PC-3 (cell line): ENCODE data around the gene KRTAP10-5. TPM values are rescaled to one million over a fixed set of nuclear protein-coding genes. Genes with fewer than 3 reads are reported as not detected.

Experiments used
- ATAC-seq: fragments of 200-7000 bp; cut with Tn5 transposase; 2 replicates; pipeline ENCODE4 v1.9.1; 2020; ENCODE audit warnings: mild to moderate bottlenecking, moderate library complexity
- BruUV-seq: library from RNA; stranded (reverse); fragments of 400-500 nt; replicated peaks from 2 replicates; lab custom pipeline; 2021; lab: Mats Ljungman, UMichigan
- CTCF ChIA-PET: fragments of 300-600 bp; sonication (Branson Sonifier 250); formaldehyde crosslinking; loops from one replicate; lab custom pipeline; 2022; ENCODE audit warnings: antibody characterized with exemption; lab: Charles Lee
- POLR2A ChIA-PET: fragments of 300-600 bp; sonication (Branson Sonifier 250); formaldehyde crosslinking; loops from one replicate; lab custom pipeline; 2022; ENCODE audit warnings: antibody characterized with exemption; ENCODE audit not compliant: unreplicated experiment; lab: Charles Lee
- DNase-seq: peaks from one replicate; pipeline ENCODE4 v3.0.0-alpha.2; 2015
- H2AFZ ChIP-seq: fragments of 300-600 bp; sonication (generic); 2 replicates; pipeline ENCODE4 v1.6.0; 2016; ENCODE audit warnings: antibody characterized with exemption, low read length
- H3F3A ChIP-seq: fragments of 300-600 bp; sonication (generic); one replicate; pipeline ENCODE4 v1.6.0; 2017; ENCODE audit warnings: antibody characterized with exemption, low read length, control low read depth, mild to moderate bottlenecking; ENCODE audit not compliant: unreplicated experiment
- H3K27ac ChIP-seq: fragments of 300-600 bp; sonication (generic); 2 replicates; pipeline ENCODE4 v1.5.1; 2016; ENCODE audit warnings: mild to moderate bottlenecking, low read length
- H3K27me3 ChIP-seq: fragments of 300-600 bp; sonication (generic); 2 replicates; pipeline ENCODE4 v1.6.1; 2016; ENCODE audit warnings: low read length, mixed read lengths
- H3K36me3 ChIP-seq: fragments of 300-600 bp; sonication (generic); 2 replicates; pipeline ENCODE4 v1.6.1; 2016; ENCODE audit warnings: low read depth, mixed run types, low read length, mixed read lengths
- H3K4me1 ChIP-seq: fragments of 300-600 bp; sonication (generic); 2 replicates; pipeline ENCODE4 v1.5.1; 2016; ENCODE audit warnings: low read length; ENCODE audit not compliant: insufficient read depth
- H3K4me2 ChIP-seq: fragments of 300-600 bp; sonication (generic); 2 replicates; pipeline ENCODE4 v1.6.0; 2016; ENCODE audit warnings: low read length
- H3K4me3 ChIP-seq: fragments of 300-600 bp; sonication (generic); 2 replicates; pipeline ENCODE4 v1.5.1; 2016; ENCODE audit warnings: mild to moderate bottlenecking, low read length, mixed read lengths
- H3K79me2 ChIP-seq: fragments of 300-600 bp; sonication (generic); 2 replicates; pipeline ENCODE4 v1.6.1; 2017; ENCODE audit warnings: low read length, mixed read lengths
- H3K9ac ChIP-seq: fragments of 300-600 bp; sonication (generic); 2 replicates; pipeline ENCODE4 v1.6.0; 2016; ENCODE audit warnings: mild to moderate bottlenecking, low read length
- H3K9me2 ChIP-seq: fragments of 300-600 bp; sonication (generic); replicated peaks from 2 replicates; pipeline ENCODE4 v1.6.1; 2016; ENCODE audit warnings: mixed run types, low read length, mixed read lengths
- H3K9me3 ChIP-seq: fragments of 300-600 bp; sonication (generic); 2 replicates; pipeline ENCODE4 v1.6.1; 2016; ENCODE audit warnings: low read length, mixed read lengths
- H4K20me1 ChIP-seq: fragments of 300-600 bp; sonication (generic); 2 replicates; pipeline ENCODE4 v1.6.1; 2016; ENCODE audit warnings: low read length, mixed read lengths
- CTCF ChIP-seq: fragments of 300-600 bp; sonication (generic); conservative IDR thresholded peaks from 2 replicates; pipeline ENCODE4 v1.5.1; 2017; ENCODE audit warnings: antibody characterized with exemption, low read depth, mild to moderate bottlenecking, low read length
- EZH2 ChIP-seq: fragments of 300-600 bp; sonication (generic); IDR thresholded peaks from one replicate; pipeline ENCODE4 v1.6.1; 2017; ENCODE audit warnings: antibody characterized with exemption, mild to moderate bottlenecking, low read length; ENCODE audit not compliant: unreplicated experiment
- EZH2phosphoT487 ChIP-seq: fragments of 300-600 bp; sonication (generic); IDR thresholded peaks from 2 replicates; pipeline ENCODE4 v1.6.1; 2018; ENCODE audit warnings: mild to moderate bottlenecking, antibody characterized with exemption, low read length, borderline replicate concordance
- intact Hi-C: fragments of 100-400 bp; cut with micrococcal nuclease; formaldehyde crosslinking; loops from 2 replicates; pipeline ENCODE4 v1.9.0; 2023
- total RNA-seq: library from RNA; depleted of rRNA; stranded (reverse); fragments of >200 nt; gene quantifications from 2 replicates; pipeline ENCODE4 v1.2.3, GENCODE V29; 2014

Gene KRTAP10-5
- total RNA-seq, 1 experiment from 2014 or later = not detected

DNA sequence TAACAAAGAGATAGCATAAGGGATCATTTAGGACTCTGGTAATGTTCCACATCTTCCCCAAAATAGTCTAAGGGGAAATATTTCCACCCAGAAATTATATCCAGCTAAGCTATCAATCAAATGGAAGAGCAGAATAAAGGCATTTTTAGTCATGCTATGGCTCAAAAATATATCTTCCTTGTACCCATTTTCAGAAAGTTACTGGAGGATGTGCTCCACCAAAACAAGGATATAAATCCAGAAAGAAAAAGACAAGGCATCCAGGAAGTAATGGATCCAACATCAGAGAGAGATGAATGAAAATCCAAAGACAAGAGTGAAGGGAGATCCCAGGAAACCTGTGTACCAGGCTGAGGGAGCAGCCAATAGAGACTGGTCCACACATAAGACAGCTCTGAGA, 28.8 kb upstream of the KRTAP10-5 start:
- Histone ChIP-seq H3K9me3 (0 out of 2 replicates have a peak, but pooled peaks cover 3% of the 10 kb centered on the region), H3K79me2 (no peaks in the 10 kb centered on the region), H3K9me2 (no peaks in the 10 kb centered on the region), H3K9ac (no peak overlapping the region), H3K4me3 (no peak overlapping the region), H2AFZ (no peak overlapping the region), H4K20me1 (no peaks in the 10 kb centered on the region), H3K27me3 (no peaks in the 10 kb centered on the region), H3K4me2 (no peak overlapping the region), H3K27ac (no peak overlapping the region), H3K36me3 (no peaks in the 10 kb centered on the region), H3F3A (no peaks in the 10 kb centered on the region), H3K4me1 (no peaks in the 10 kb centered on the region)
- ATAC-seq (no peak), DNase-seq (no peak)
- ChIA-PET POLR2A (no interaction called here), CTCF (no interaction called here)
- no TSS peak for BruUV-seq
- intact Hi-C loops = no loop called here
- no peak for TF ChIP-seq EZH2

- DNase-seq = no peak
- Histone ChIP-seq H3K9me2 (no peaks in the 10 kb centered on the region), H3K27ac (no peak overlapping the region), H3K79me2 (no peaks in the 10 kb centered on the region), H3F3A (no peaks in the 10 kb centered on the region), H2AFZ (no peak overlapping the region), H3K4me1 (no peaks in the 10 kb centered on the region), H3K36me3 (no peaks in the 10 kb centered on the region), H3K27me3 (no peaks in the 10 kb centered on the region), H3K9ac (no peak overlapping the region), H3K4me3 (no peak overlapping the region), H3K4me2 (no peak overlapping the region), H4K20me1 (no peaks in the 10 kb centered on the region), H3K9me3 (no peaks in the 10 kb centered on the region)
- intact Hi-C loops = no loop called here
- BruUV-seq = no TSS peak
- ATAC-seq = no peak
- ChIA-PET CTCF (no interaction called here), POLR2A (no interaction called here)
- TF ChIP-seq CTCF = no peak
- TF ChIP-seq EZH2phosphoT487 = no peak
- TF ChIP-seq EZH2 = no peak
Measured at GRCh38 chr21:44606495-44606894, 26.1 kb upstream of the KRTAP10-5 start.

DNA sequence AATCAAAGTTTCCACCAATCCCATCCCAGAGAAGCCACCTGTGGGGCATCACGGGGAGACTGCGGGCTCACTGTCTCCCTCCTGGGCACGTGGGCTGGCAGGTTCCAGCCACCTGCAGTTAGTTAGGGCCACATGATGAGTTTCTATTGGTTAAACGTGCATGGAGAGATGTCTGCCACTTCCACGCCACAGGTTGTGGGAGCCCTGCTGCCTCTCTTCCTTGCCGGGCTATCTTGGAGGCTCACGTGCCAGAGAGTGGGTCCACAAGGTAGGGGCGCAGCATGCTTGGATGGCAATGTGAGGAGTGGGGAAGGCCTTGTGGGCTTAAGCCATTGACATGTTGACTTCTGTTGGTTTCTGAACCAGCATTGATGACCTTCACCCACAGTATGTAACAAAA, 23.5 kb upstream of the KRTAP10-5 start:
- H3K4me2 ChIP-seq = no peak overlapping the region

More for the DNA sequence above, 23.5 kb upstream of the KRTAP10-5 start:
- Histone ChIP-seq H3F3A (no peaks in the 10 kb centered on the region), H3K9me3 (no peaks in the 10 kb centered on the region), H3K36me3 (no peaks in the 10 kb centered on the region), H3K4me3 (no peak overlapping the region), H3K4me1 (no peaks in the 10 kb centered on the region), H3K27ac (no peak overlapping the region), H3K79me2 (no peaks in the 10 kb centered on the region), H3K9me2 (no peaks in the 10 kb centered on the region), H3K27me3 (no peaks in the 10 kb centered on the region), H3K9ac (no peak overlapping the region), H4K20me1 (no peaks in the 10 kb centered on the region), H2AFZ (no peak overlapping the region)
- POLR2A ChIA-PET = no interaction called here
- no TSS peak for BruUV-seq
- no peak for TF ChIP-seq EZH2phosphoT487
- no peak for TF ChIP-seq EZH2
- no peak for TF ChIP-seq CTCF
- DNase-seq (no peak), ATAC-seq (no peak)
- CTCF ChIA-PET = no interaction called here
- intact Hi-C loops = no loop called here
